GM19324 (cell line): Measurements from ENCODE around the gene HAPLN2.

Experiments used
- ATAC-seq: cut with Tn5 transposase; IDR thresholded peaks from one replicate; pipeline ENCODE4 v1.9.1; 2021; ENCODE audit warnings: mild to moderate bottlenecking, moderate library complexity; ENCODE audit not compliant: unreplicated experiment, low FRiP score

Gene HAPLN2

GRCh38 chr1:156659661-156659987 lies 40.4 kb downstream of the HAPLN2 start:
- no peak for ATAC-seq

- ATAC-seq = no peak
These were observed 41.0 kb downstream of the HAPLN2 start for GRCh38 chr1:156659988-156660751.

- no peak for ATAC-seq
These were observed 41.5 kb downstream of the HAPLN2 start for GRCh38 chr1:156660752-156661112.

- ATAC-seq = no peak
These were observed 43.0 kb downstream of the HAPLN2 start for GRCh38 chr1:156662005-156662799.

- ATAC-seq = no peak
These were observed 43.5 kb downstream of the HAPLN2 start for GRCh38 chr1:156662800-156663055.

GRCh38 chr1:156663178-156663577 lies 44.0 kb downstream of the HAPLN2 start:
- no peak for ATAC-seq

- no peak for ATAC-seq
These were observed 45.0 kb downstream of the HAPLN2 start for GRCh38 chr1:156664046-156664766.

GRCh38 chr1:156664767-156665411 lies 45.7 kb downstream of the HAPLN2 start:
- ATAC-seq = no peak

- no peak for ATAC-seq
These were observed 46.3 kb downstream of the HAPLN2 start for GRCh38 chr1:156665539-156665938.

GRCh38 chr1:156666862-156667609 lies 47.8 kb downstream of the HAPLN2 start:
- ATAC-seq = no peak

- ATAC-seq = no peak
These were observed 48.4 kb downstream of the HAPLN2 start for GRCh38 chr1:156667610-156667967.

- no peak for ATAC-seq
These were observed 48.9 kb downstream of the HAPLN2 start for GRCh38 chr1:156667968-156668709.

GRCh38 chr1:156668801-156669637 lies 49.8 kb downstream of the HAPLN2 start:
- ATAC-seq = no peak

- no peak for ATAC-seq
These were observed 50.6 kb downstream of the HAPLN2 start for GRCh38 chr1:156669794-156670193.

GRCh38 chr1:156670359-156670758 lies 51.1 kb downstream of the HAPLN2 start:
- ATAC-seq = no peak

GRCh38 chr1:156670791-156671190 lies 51.6 kb downstream of the HAPLN2 start:
- no peak for ATAC-seq

GRCh38 chr1:156671804-156672203 lies 52.6 kb downstream of the HAPLN2 start:
- no peak for ATAC-seq

GRCh38 chr1:156673387-156674121 lies 54.3 kb downstream of the HAPLN2 start:
- ATAC-seq = no peak
